Smooth muscle cell (in vitro differentiated cells): ENCODE measurements around the gene MANSC4. TPM values are rescaled to one million over a fixed set of nuclear protein-coding genes. Genes with fewer than 3 reads are reported as not detected.
A peak's percentile ranks its signal among the peaks of the same experiment; 100 is the strongest.

Source experiments
- DNase-seq: peaks from one replicate; lab custom pipeline; 2025; ENCODE audit not compliant: unreplicated experiment; lab: John Stamatoyannopoulos, UW
- H2AFZ ChIP-seq: fragments of 200-600 bp; sonication (generic); 2 replicates; pipeline ENCODE4 v1.6.0; 2016; ENCODE audit warnings: antibody characterized with exemption, low read depth, mild to moderate bottlenecking
- H3F3A ChIP-seq: fragments of 200-600 bp; sonication (generic); 2 replicates; pipeline ENCODE4 v1.6.0; 2017; ENCODE audit warnings: antibody characterized with exemption, low read depth
- H3K27ac ChIP-seq: fragments of 200-600 bp; sonication (generic); 2 replicates; pipeline ENCODE4 v1.5.1; 2016; ENCODE audit warnings: low read depth, mild to moderate bottlenecking
- H3K27me3 ChIP-seq: fragments of 200-600 bp; sonication (generic); 2 replicates; pipeline ENCODE4 v1.6.1; 2016; ENCODE audit warnings: low read depth, mild to moderate bottlenecking
- H3K36me3 ChIP-seq: fragments of 200-600 bp; sonication (generic); 2 replicates; pipeline ENCODE4 v1.5.1; 2016; ENCODE audit warnings: low read depth
- H3K4me1 ChIP-seq: fragments of 200-600 bp; sonication (generic); 2 replicates; pipeline ENCODE4 v1.5.1; 2016; ENCODE audit warnings: low read depth
- H3K4me2 ChIP-seq: fragments of 200-600 bp; sonication (generic); 2 replicates; pipeline ENCODE4 v1.6.0; 2016; ENCODE audit warnings: mild to moderate bottlenecking
- H3K4me3 ChIP-seq: fragments of 200-600 bp; sonication (generic); 2 replicates; pipeline ENCODE4 v1.5.1; 2016; ENCODE audit warnings: mild to moderate bottlenecking
- H3K79me2 ChIP-seq: fragments of 200-600 bp; sonication (generic); 2 replicates; pipeline ENCODE4 v1.6.0; 2016; ENCODE audit warnings: low read depth, mild to moderate bottlenecking
- H3K9ac ChIP-seq: fragments of 200-600 bp; sonication (generic); 2 replicates; pipeline ENCODE4 v1.6.0; 2016; ENCODE audit warnings: low read depth
- H3K9me3 ChIP-seq: fragments of 200-600 bp; sonication (generic); replicated peaks from 2 replicates; pipeline ENCODE4 v1.5.1; 2016; ENCODE audit warnings: low read depth
- H4K20me1 ChIP-seq: fragments of 200-600 bp; sonication (generic); 2 replicates; pipeline ENCODE4 v1.6.0; 2016; ENCODE audit warnings: low read depth
- WGBS: methylation state at CpG from one replicate; pipeline ENCODE4 v1.1.7; 2016; ENCODE audit warnings: low lambda C conversion rate; 5-methylcytosine and 5-hydroxymethylcytosine counted together
- polyA plus RNA-seq: library from polyadenylated mRNA; unstranded; fragments of >200 nt; fragmentation: Nextera tagmentation; extraction: Ambion mirVana; gene quantifications from 2 replicates; pipeline ENCODE4 v1.2.1, GENCODE V29; 2016
- total RNA-seq: library from RNA; depleted of rRNA; stranded (reverse); fragments of >200 nt; gene quantifications from 2 replicates; pipeline ENCODE4 v1.2.3, GENCODE V29; 2014
- TF ChIP-seq, protein P1 (sequence below): fragments of 200-600 bp; sonication (generic); IDR thresholded peaks from 2 replicates; pipeline ENCODE4 v1.5.1; 2017; ENCODE audit warnings: borderline replicate concordance, mild to moderate bottlenecking, antibody characterized with exemption; ENCODE audit not compliant: insufficient read depth, poor library complexity, severe bottlenecking

The MANSC4 gene
- total and polyA plus RNA-seq, 2 experiments from 2014 or later = 0.47 to 2.9 TPM

DNA sequence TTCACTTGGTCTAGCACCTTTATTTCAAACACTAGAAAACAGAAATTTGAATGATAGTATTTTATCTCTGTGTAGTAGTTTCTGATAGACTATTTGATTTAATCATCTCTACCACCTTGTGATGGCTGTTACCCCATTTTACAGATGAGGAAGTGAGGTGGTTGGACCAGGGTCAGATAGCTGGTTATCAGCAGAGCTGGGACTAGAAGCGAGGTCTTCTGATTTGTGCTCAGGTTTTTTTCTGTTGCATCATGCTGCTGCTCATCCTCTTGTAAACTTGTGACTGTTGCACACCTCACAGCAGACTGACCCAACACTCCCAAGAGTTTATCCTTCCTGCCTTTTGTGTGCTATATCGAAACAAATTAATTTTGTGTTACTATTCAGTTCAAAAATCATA is 10.1 kb upstream of the MANSC4 start:
- Histone ChIP-seq H3K4me1 (peaks cover 8% of the 10 kb centered on the region), H3K4me3 (no peak overlapping the region), H3K27ac (no peak overlapping the region), H4K20me1 (peaks cover 55% of the 10 kb centered on the region), H3F3A (peaks cover 10% of the 10 kb centered on the region), H2AFZ (no peak overlapping the region), H3K9me3 (no peaks in the 10 kb centered on the region), H3K79me2 (peaks cover 88% of the 10 kb centered on the region), H3K4me2 (no peak overlapping the region), H3K36me3 (peaks cover 13% of the 10 kb centered on the region), H3K27me3 (no peaks in the 10 kb centered on the region), H3K9ac (no peak overlapping the region)
- 98% methylated on average over 2 of the region's 2 CpGs for whole genome bisulfite sequencing
- DNase-seq = no peak
- TF ChIP-seq, protein P1, sequence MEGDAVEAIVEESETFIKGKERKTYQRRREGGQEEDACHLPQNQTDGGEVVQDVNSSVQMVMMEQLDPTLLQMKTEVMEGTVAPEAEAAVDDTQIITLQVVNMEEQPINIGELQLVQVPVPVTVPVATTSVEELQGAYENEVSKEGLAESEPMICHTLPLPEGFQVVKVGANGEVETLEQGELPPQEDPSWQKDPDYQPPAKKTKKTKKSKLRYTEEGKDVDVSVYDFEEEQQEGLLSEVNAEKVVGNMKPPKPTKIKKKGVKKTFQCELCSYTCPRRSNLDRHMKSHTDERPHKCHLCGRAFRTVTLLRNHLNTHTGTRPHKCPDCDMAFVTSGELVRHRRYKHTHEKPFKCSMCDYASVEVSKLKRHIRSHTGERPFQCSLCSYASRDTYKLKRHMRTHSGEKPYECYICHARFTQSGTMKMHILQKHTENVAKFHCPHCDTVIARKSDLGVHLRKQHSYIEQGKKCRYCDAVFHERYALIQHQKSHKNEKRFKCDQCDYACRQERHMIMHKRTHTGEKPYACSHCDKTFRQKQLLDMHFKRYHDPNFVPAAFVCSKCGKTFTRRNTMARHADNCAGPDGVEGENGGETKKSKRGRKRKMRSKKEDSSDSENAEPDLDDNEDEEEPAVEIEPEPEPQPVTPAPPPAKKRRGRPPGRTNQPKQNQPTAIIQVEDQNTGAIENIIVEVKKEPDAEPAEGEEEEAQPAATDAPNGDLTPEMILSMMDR = no peak

DNA sequence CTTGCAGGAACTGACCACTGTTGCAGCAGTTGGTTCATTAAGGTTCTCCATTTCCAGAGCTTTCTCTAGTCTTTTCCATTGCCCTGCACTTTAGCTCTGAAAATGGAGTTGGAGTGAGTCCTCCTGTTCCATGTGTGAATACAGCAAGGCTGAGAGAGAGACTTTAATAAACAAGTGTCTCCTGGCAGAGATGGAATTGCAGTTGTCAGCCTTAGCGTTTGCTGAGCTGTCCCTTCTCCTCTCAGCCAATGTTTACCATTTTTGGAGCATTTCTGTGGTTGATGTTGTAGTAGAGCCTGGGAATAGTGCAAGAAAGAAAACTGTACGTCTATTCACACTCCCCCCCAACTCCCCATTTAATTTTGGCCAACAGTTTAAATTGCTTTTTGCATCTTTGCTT is 7.5 kb upstream of the MANSC4 start:
- peaks cover 55% of the 10 kb centered on the region for H4K20me1 ChIP-seq
- H3K27me3 ChIP-seq = no peaks in the 10 kb centered on the region
- H3F3A ChIP-seq = peaks cover 11% of the 10 kb centered on the region
- no peak overlapping the region for H3K4me2 ChIP-seq
- peaks cover 16% of the 10 kb centered on the region for H3K4me1 ChIP-seq
- no peak overlapping the region for H3K27ac ChIP-seq
- H2AFZ ChIP-seq = no peak overlapping the region
- H3K79me2 ChIP-seq = peaks cover 99% of the 10 kb centered on the region
- TF ChIP-seq, protein P1 = no peak
- 26% methylated on average over 2 of the region's 2 CpGs for WGBS
- H3K4me3 ChIP-seq = no peak overlapping the region
- no peak overlapping the region for H3K9ac ChIP-seq
- H3K9me3 ChIP-seq = no peaks in the 10 kb centered on the region
- peaks cover 13% of the 10 kb centered on the region for H3K36me3 ChIP-seq
- DNase-seq = no peak

DNA sequence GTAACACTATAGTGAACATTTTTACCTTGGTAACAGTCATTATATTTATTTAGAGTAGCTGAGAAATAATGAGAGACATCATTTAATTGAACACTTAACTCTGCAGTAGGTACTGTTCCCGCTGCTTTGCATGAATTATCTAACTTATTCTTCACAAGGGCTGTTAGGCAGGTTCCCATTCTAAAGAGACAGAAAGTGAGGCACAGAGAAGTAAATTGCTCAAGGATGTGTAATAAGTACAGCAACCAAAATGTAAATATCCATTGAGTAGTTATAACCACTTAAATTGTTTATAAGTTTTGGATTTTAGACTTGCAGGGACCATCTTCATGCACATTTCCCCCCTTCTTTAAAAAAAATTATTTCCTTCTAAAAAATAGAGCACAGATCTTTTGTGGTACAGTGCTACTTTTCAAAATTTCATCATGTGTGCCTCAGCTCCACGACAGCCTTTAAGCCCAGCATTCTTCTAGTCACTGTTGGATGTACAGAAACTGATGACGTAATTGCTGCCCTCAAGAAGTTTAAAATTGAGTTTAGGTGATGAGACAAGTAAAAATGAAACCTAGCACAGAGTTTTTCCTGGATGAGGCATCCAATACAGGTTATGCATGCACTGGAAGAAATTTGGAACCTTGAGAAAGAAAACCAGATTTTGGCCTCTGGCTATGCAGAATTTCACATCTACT is 6.0 kb upstream of the MANSC4 start:
- Histone ChIP-seq H3K27me3 (no peaks in the 10 kb centered on the region), H3K36me3 (peaks cover 7% of the 10 kb centered on the region), H3K27ac (peak overlapping the region; percentile 78), H3K4me1 (peaks cover 30% of the 10 kb centered on the region), H3K4me3 (no peak overlapping the region), H3K9ac (no peak overlapping the region), H3K9me3 (no peaks in the 10 kb centered on the region), H3K4me2 (peak overlapping the region; percentile 72), H3F3A (peaks cover 21% of the 10 kb centered on the region), H4K20me1 (peaks cover 42% of the 10 kb centered on the region), H2AFZ (no peak overlapping the region), H3K79me2 (peaks cover 100% of the 10 kb centered on the region)
- 43% methylated on average over 3 of the region's 3 CpGs for WGBS
- TF ChIP-seq, protein P1 = no peak
- no peak for DNase-seq

DNA sequence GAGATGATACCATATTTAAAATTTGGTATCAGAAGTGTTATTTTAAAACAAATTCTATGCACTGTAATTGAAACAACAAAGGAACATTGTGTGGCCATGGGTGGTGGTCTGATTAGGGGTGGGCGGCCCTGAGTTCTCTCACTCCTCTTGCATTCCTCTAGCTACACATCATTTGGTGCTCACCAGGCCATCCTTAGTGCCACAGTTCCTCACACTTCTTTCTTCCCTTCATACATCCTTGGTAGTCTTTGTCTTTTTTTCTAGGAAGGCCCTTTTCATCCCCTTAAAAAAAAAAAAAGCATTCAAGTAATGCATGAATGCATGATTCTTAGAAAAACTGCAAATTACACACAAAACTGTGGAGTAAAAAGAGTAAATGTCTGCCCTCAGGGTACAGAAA is 2.4 kb upstream of the MANSC4 start:
- Histone ChIP-seq H3K9me3 (no peaks in the 10 kb centered on the region), H3K4me3 (peak overlapping the region; percentile 78), H3F3A (peaks cover 39% of the 10 kb centered on the region), H3K27me3 (no peaks in the 10 kb centered on the region), H3K27ac (peak overlapping the region; percentile 81), H2AFZ (no peak overlapping the region), H3K4me2 (peak overlapping the region; percentile 100), H4K20me1 (peaks cover 12% of the 10 kb centered on the region), H3K9ac (peak overlapping the region; percentile 55), H3K79me2 (peaks cover 82% of the 10 kb centered on the region), H3K4me1 (peaks cover 38% of the 10 kb centered on the region), H3K36me3 (no peaks in the 10 kb centered on the region)
- 57% methylated on average over 1 of the region's 1 CpG for WGBS
- TF ChIP-seq, protein P1 = no peak
- no peak for DNase-seq
